HG03196 (cell line): ENCODE results near the gene EYS.

Source experiments
- ATAC-seq: cut with Tn5 transposase; IDR thresholded peaks from one replicate; pipeline ENCODE4 v1.9.1; 2021; ENCODE audit not compliant: unreplicated experiment

The EYS gene

DNA sequence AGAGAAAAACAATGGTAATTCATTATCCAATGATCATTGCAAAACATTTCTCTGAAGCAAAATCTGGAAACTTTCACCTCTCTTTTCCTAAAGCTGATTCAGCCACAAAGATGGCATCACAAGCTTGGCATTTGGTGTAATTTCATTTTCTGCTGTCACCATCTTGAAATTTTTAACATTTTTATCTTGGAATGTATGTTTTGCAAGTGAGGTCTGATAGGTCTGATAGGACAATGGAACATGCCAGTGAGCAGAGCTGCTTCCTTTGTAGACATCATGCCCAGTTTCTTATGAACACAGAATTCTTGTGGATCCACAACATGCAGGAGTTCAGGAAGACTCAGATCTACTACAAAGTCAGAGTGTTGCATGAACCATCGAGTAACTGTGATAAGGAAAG lies 969.6 kb downstream of the EYS start:
- no peak for ATAC-seq

DNA sequence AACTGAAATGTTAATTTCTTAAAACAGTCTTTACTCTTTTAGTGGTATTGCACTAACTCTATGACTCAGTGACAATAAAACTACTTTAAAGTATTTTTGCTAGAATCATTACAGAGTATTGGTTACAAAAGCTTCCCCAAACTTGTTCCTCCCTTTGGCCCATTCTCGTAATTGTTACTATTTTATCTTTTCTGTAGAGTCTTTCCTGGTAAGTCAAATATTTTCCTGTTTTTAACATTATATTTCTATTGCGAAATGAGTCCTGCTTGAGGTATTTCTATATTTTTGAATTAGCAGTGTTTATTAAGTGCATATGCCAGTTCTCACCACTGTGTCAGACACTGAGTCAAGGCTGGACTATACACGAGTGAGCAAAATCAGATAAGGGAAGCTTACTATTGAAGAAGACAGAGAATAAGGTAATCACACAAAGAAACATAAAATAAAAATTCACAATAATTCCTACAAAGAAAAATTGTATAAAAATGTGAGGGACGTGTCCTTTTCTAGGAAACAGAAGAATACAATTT lies 970.5 kb downstream of the EYS start:
- ATAC-seq = no peak

DNA sequence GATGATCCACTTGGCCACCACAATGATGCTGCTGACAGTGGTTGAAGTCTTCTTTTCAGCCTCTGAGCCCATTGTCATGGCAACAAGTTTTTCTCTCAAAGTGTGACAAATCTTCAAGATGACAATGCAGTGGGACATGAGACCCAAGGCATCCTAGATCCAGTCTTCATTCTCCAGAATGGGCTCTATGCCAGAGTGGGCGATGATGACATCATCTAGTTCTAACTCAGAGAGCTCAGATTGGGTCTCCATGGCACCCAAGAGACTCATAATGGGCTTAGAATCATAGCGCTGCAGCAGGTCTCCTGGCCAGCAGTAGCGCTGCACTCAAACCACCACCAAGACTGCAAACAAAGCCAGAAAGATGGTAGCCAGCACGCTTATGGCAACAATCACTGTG lies 973.6 kb downstream of the EYS start:
- ATAC-seq = no peak

DNA sequence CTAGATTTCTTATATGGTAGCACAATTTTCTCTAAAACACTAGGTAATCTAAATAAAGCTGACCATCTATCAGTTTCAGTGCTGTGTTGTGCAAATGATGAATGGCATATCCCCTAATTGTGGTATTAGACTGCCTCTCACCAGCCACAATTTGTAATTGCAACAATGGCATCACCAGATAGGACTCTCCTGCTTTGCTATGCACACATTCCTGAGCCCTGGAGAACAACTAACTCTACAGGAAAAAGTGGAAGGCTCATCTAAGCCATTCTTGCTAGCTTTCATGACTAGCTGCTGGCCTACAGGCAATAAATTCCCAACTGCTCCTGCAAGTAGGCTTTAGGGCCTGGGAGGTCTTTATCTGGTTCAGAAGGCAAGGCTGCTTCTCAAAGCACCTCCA lies 974.1 kb downstream of the EYS start:
- no peak for ATAC-seq

DNA sequence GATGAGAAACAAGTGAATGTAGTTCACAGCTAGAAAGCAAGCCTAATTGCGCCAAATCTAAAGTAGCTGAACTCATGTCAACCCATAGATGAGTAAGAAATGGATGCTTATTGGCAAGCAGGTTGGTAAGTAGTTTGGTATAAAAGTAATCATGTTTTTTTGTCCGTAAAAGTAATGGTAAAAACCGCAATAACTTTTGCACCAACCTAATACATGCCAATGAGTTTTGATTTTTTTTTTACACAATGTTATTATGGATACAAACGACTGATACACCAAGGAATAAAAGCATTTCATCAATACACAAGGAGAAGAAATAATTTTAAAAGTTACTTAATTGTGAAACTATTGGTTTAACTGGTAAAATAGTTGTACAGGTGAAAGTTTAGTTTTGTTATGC lies 977.5 kb downstream of the EYS start:
- no peak for ATAC-seq

DNA sequence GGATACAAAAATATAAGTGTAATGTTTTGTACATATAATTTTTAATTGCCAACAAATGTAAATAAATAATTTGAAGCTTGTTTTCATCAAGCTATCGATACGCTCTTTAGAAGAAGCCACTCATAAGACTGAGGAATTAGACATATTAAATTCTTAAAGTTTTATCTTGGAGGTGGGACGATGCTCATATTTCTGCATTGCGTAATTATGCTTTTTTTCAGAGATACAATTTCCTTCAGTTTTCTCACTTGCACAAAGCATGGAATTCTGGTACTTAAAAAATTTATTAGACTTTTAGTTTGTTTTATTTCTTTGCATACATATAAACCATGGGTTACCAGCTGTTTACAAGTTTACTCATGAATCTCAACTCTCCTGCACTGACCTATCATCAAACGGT lies 980.0 kb downstream of the EYS start:
- ATAC-seq = no peak

DNA sequence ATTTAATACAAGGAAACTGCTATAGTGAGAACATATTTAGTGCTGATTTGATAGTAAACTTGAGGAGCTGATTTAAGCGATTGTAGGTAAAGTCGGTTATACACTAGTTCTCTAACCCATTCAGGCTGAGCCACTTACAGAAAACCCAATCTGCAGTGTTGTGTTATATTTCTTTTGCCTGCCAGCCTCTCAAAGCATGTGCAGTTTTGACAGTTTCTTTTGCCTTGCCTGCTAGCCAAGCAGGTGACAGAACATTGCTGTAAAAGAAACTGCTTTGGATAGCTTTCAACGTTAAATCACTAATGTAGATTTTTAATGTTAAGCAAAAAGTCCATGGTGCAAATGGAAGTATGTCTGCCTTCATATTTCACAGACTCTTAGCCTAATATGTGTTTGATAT lies 982.9 kb downstream of the EYS start:
- ATAC-seq = no peak

DNA sequence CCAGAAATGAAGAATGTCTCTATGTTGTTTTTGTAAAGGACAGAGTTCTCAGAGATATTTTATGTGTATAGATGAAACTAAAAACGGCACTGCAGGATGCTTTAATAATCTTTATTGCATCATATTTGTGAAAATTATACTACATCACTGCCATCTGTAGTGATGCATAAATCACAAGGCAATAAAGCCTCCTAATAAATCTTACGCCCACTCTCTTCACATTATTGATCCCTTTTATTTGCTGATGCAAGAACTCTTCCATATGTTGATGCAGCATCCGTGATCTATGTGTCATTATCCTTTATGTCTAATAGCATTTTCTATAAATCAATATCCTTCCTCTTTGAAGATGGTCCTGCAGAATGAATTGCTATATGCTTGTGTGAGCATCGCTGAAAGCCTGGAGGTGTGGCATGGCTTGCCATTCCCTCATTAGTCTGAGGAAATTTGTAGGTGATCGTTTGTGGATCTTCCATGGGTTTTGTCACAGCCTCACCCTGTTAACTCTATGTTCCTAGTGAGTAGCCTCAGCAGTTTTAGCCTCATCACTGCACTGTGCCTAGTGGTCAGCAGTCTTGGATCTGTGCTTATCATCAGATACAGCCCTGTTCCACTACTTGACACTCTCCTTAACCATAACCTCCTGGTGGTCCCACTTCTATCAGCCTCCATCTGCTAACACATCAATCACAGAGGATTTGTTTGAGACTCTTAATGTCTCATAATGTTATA lies 983.5 kb downstream of the EYS start:
- ATAC-seq = no peak

DNA sequence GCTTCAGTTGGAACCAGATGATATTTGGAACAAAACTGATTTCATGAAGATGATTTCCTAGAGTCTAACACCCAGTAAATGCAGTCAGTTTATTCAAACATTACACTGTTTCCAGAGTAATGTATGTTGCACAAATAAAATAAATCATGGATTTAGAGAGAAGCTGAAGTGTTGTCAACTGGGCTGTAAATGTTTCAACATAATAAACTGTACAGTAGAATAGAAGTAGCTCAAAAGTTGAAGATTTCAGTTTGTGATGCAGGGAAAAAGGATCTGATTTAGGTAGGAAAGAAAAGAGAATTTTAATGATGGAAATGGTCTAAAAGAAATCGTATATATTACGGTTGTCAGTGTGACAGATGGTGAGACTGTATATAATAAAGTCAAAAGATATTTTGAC lies 985.2 kb downstream of the EYS start:
- ATAC-seq = no peak

DNA sequence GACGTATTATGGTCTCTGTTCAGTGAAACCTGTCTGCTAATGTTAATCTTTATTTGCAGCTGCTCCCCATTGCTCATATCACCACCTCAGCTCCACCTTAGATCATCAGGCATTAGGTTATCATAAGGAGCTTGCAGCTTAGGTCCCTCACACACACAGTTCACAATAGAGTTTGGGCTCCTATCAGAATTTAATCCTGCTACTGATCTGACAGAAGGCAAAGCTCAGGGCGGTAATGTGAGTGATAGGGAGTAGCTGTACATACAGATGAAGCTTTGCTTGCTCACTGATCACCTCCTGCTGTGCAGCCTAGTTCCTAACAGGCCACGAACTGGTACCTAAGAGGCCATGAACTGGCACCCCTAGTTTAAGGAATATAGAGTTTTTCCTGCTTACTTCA lies 989.7 kb downstream of the EYS start:
- no peak for ATAC-seq

DNA sequence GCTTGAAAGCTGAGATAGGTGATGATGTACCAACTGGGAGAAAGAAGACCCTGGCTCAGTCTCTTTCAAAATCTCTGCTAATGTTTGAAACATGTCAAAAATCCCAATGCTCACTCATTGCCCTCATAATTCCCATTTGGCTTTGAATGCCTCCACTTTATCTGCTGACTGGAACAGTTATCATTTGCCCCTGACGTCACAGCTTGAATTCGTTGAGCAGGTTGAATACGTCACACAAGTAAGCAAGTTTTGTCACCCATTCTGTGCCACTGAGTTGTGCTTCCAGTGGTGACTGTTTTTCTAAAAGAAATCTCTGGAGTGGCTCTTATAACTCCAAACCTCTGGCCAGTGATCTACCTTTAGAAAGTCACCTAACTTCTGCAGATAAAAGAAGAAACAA lies 991.4 kb downstream of the EYS start:
- ATAC-seq = no peak

DNA sequence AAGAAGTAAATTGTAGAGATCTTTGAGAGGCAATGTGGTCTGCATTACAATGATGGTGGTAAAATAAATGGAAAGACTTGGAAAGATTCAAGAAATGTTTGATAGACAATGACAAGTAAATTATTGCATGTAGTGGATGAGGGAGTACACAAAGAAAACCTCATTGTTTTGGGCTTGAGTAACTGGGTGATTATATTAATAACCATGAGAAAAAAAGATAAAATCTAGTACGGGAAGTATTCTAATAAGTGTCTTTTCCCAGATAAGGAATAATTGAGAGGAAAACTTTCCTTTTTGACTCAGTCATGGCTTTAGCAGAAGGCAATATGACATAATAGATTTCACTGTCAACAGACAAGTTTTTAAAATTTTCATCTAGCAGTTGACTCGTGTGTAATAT lies 993.0 kb downstream of the EYS start:
- ATAC-seq = no peak

DNA sequence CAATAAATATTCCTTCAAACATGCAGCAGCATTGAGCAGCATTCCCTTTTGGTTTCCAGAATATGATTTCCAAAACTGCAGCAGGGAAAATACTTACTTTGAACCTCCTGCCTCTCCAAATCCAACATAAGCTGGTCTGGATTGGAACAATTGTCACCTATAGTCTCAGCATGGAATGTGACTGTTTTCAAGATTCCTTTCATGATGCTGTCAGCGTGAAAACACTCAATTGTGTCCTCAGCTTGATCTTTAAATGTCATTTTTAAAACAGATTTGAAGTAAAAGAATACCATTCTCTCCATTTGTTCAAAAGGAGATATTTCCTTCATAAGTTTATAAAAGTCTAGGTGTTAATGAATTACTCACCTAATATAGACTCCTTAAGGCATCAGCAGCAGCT lies 993.9 kb downstream of the EYS start:
- no peak for ATAC-seq

DNA sequence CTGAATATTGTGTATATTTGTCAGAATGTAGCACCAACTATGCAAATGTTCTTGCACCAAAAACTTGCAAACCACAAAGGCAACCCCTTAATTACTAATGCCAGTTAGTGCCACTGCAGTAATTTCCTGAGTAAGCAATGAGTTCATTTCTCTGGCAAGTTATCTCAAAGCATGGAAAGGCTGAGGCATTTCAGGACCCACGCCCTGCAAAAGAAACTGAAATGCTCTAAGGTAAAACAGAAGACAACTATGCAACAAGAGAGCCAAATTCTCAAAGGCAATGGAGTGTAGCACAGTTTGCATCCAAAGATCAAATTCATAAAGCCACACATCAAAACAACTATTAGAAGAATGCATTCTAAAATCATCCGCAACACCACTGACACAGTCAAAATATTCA lies 994.4 kb downstream of the EYS start:
- no peak for ATAC-seq

DNA sequence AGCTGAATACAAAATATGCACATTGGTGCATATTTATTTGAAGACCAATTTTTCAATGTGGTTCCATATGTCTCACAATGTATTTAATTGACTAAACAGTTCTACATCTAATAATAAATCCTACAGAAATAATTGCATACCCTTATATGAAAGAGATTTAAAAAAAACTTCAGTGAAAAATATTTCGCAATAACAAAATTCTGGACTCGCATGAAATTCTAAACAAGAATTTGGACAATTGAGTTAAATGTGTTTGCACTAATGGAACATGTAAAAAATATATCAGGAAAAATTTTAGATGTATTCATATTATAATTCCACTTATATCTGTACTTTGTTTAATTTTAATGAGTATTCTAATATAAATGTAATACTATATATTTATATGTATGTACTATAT lies 1003.1 kb downstream of the EYS start:
- no peak for ATAC-seq

DNA sequence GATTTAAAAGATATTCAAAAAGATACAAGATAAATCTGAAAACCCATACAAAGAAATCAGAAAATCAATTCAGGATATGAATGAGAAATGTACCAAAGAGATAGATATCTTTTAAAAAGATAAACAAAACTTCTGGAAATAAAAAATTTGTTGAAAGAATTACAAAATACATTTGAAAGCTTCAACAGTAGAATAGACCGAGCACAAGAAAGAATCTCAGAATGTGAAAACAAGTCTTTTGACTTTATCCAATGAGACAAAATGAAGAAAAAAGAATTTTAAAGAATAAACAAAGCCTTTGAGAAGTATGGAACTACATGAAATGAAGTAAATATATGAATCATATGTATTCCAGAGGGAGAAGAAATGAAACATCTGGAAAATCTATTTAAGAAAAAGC lies 1011.0 kb downstream of the EYS start:
- no peak for ATAC-seq

DNA sequence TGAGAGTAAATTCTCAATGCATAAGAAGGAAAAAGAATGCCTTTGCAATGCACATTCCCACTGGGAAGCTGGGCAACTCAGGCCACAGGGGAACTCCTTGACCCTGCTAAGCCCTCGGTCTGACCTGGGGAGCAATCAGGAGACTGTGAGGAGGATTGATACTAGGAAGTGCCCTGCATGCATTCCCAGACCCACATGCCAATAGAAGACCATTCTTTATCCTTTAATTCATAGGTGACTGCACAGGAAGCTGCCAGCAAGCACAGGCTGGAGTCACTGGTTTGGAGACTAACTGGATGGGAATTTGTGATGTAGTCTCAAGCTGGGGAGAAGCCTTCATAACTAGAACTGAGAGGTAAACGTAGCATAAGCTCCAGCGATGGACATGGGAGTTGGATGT lies 1012.7 kb downstream of the EYS start:
- no peak for ATAC-seq

DNA sequence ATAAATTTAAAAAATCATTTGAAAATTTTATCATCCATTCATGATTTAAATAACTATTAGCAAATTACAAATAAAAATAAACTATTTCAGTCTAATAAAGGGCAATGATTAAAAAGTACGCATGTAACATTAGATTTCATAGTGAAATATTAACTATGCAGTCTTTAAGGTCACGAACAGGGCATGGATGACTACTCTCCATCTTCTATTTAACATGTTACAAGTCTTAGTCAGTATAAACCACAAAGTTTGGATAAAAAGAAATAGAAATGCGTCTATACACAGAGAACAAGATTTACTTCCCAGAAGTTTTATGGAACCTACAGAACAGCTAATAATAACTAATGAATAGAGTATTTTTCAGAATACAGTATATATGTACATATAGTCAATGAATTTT lies 1016.0 kb downstream of the EYS start:
- no peak for ATAC-seq

DNA sequence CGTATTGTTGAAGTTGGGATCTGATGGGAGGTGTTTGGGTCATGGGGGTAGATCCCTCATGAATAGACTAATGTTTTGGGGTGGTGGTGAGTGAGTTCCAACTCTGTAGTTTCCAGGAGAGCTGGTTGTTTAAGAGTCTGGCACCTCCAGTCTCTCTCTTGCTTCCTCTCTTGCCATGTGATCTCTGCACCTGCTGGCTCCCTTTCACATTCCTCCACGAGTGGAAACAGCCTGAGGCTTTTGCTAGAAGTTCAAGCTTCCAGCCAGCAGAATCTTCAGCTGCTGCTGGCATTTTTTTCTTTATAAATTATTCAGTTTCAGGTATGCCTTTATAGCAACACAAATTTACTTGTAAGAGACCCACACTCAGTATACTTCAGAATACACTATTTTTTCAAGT lies 1021.6 kb downstream of the EYS start:
- ATAC-seq = no peak

DNA sequence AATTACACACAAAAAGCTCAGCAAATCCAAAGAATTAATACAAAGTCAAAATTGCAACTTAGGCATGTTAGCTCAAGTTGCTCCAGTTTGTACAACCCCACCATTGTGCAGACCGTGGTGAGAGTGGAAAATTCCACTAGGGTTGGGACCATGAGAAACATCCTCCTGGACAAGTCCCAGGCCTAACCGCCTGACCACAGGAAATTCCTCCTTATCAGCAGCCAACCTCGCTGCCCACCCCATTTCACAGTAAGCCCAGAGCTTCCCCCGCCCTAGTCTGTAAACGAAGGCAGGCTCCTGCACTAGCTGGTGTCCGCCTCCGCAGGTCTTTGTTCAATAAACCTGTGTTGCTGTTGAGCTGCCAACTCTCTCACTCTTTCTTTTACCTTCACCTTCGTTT lies 1023.3 kb downstream of the EYS start:
- ATAC-seq = no peak

DNA sequence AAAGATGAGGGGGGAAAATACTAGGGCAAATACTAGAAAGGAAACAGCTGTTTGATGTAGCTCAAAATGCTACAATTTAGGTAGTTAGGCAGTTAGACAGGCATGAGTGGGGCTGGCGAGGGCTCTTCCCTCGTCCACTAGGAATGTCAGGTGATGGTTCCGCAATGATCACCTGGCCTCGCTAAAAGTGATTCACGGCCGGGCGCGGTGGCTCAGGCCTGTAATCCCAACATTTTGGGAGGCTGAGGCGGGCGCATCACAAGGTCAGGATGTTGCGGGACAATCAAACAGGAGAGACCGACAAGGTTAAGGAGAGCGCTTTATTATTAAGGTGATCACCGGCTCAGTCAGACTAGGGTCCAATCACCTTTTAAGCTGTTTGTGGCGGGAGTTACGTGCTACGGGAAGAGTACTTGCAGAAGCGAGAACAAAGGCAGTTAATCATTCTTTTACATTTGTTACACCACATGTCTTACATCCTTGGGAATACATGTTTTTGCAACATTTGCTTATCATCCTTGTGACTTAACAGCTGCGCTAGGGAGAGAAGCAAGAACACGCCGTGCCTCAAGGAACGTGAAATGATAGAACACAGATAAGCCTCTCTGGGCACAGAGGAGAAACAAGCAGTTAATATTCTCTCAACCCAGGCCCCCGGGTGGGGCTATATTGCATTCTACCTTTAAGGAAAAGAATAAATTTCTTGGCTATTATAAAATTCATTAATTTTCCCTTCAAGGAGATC lies 1025.4 kb downstream of the EYS start:
- ATAC-seq = no peak

DNA sequence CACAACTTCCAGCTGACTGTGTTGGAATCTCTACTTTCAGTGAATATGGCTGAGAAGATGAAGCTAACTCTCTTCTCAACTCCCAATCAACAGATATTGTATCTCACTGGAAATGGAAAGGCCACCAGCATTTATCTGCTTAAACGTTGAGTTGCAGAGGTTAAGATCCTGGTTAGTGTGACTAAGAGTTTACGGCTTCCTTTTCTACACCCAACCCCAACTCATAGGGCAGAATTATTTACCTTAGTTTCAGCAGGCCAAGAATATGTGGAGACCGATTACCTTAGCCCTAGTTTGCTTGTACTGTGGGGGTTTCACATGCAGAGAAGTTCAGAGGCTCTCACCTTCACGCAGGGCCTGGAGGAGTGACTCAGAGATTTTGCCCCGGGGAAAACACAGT lies 1026.6 kb downstream of the EYS start:
- ATAC-seq = no peak

DNA sequence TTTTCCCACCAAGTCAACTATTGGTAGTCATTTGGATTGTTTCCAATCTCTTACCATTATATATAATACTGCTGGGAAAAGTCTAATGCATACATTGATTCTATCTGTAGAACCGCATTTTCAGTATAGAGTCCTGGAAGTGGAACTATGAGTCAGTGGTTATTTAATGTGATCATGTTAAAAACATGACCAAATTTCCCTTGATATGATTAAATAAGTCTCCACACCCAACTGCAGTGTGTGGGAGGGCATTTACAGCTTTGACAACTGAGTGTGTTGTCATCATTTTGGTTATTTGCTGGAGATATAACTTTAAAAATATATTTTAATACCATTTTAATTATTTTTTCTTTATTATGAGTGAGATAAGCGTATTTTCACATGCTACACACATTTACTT lies 1027.6 kb downstream of the EYS start:
- no peak for ATAC-seq
